ENCODE data around the gene ACTR1B.

Gene ACTR1B

DNA sequence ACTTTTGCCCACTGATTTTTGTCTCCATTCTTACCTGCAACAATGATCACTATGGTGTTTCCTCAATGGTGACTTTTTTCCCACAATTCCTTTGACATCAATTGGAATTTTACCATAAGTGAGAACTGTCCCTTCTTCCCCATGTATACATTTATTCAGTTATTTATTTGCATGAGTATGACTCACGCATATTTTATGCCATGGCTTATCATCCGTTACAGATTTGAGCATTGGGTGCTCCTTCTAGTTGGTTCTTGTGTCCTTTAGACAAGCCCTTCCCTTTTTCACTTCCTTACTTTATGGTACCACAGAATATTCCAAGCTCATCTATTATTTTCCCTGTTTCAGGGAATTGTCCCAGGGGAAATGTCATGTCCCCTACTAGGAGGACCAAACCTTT is 10.4 kb downstream of the ACTR1B start:
- no peak for DNase-seq
- Histone ChIP-seq H2AFZ (ENCODE audit: low read depth, low read length) (no peak overlapping the region), H4K20me1 (ENCODE audit: insufficient read depth, low read length) (peaks cover 11% of the 10 kb centered on the region; the same call in 1 of the 2 replicates), H3K4me1 (ENCODE audit: insufficient read depth, low read length) (no peaks in the 10 kb centered on the region), H3K9ac (ENCODE audit: low read depth, low read length) (no peak overlapping the region), H3K4me3 (ENCODE audit: low read depth in 1 of 2, low read length in 2 of 2) (no peak overlapping the region), H3K79me2 (ENCODE audit: insufficient read depth, low read length) (no peaks in the 10 kb centered on the region), H3K36me3 (ENCODE audit: insufficient read depth, low read length) (peaks cover 50% of the 10 kb centered on the region), H3K4me2 (ENCODE audit: insufficient read depth, low read length) (no peak overlapping the region), H3K9me3 (ENCODE audit: insufficient read depth, low read length, severe bottlenecking) (no peaks in the 10 kb centered on the region), H3K27ac (ENCODE audit: low read length) (no peak overlapping the region), H3K27me3 (ENCODE audit: insufficient read depth, low read length, poor library complexity) (no peaks in the 10 kb centered on the region)
- TF ChIP-seq, protein P1, sequence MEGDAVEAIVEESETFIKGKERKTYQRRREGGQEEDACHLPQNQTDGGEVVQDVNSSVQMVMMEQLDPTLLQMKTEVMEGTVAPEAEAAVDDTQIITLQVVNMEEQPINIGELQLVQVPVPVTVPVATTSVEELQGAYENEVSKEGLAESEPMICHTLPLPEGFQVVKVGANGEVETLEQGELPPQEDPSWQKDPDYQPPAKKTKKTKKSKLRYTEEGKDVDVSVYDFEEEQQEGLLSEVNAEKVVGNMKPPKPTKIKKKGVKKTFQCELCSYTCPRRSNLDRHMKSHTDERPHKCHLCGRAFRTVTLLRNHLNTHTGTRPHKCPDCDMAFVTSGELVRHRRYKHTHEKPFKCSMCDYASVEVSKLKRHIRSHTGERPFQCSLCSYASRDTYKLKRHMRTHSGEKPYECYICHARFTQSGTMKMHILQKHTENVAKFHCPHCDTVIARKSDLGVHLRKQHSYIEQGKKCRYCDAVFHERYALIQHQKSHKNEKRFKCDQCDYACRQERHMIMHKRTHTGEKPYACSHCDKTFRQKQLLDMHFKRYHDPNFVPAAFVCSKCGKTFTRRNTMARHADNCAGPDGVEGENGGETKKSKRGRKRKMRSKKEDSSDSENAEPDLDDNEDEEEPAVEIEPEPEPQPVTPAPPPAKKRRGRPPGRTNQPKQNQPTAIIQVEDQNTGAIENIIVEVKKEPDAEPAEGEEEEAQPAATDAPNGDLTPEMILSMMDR (IDR thresholded peaks at IDR 0.05; ENCODE audit: borderline replicate concordance, extremely low read depth, low read length, poor library complexity, severe bottlenecking) = no peak
- no peak for TF ChIP-seq EZH2 (IDR thresholded peaks at IDR 0.05; ENCODE audit: borderline replicate concordance, low read depth, low read length, severe bottlenecking)
- ATAC-seq (ENCODE audit: insufficient read depth, low read depth) = no peak

DNA sequence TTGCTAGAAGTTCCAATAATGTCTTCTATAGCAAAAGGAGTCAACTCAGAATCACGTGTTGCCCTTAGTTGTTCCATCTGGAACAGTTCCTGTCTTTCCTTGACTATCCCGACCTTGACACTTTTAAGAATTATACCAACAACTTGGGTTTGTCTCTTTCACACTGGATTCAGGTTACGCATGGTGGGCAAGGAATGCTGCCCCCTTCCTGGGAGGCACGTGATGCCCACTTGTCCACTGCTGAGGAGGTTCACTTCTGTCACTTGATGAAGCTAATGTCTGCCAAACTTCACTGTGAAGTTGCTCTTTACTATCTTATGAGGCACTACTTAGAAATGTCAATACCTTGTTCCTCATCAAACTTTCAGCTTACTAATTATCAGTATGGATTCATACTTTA is 12.7 kb downstream of the ACTR1B start:
- H3K27ac ChIP-seq (ENCODE audit: low read length) = no peak overlapping the region
- H4K20me1 ChIP-seq (ENCODE audit: insufficient read depth, low read length) = peaks cover 6% of the 10 kb centered on the region
- peaks cover 17% of the 10 kb centered on the region for H3K79me2 ChIP-seq (ENCODE audit: insufficient read depth, low read length)
- H3K9ac ChIP-seq (ENCODE audit: low read depth, low read length) = no peak overlapping the region
- no peaks in the 10 kb centered on the region for H3K9me3 ChIP-seq (ENCODE audit: insufficient read depth, low read length, severe bottlenecking)
- peaks cover 44% of the 10 kb centered on the region for H3K36me3 ChIP-seq (ENCODE audit: insufficient read depth, low read length)
- H3K4me3 ChIP-seq (ENCODE audit: low read depth in 1 of 2, low read length in 2 of 2) = no peak overlapping the region
- no peak overlapping the region for H2AFZ ChIP-seq (ENCODE audit: low read depth, low read length)
- ATAC-seq (ENCODE audit: insufficient read depth, low read depth) = no peak
- peaks cover 17% of the 10 kb centered on the region for H3K4me1 ChIP-seq (ENCODE audit: insufficient read depth, low read length)
- H3K4me2 ChIP-seq (ENCODE audit: insufficient read depth, low read length) = no peak overlapping the region
- DNase-seq = no peak
- H3K27me3 ChIP-seq (ENCODE audit: insufficient read depth, low read length, poor library complexity) = no peaks in the 10 kb centered on the region
- TF ChIP-seq, protein P1 (IDR thresholded peaks at IDR 0.05; ENCODE audit: borderline replicate concordance, extremely low read depth, low read length, poor library complexity, severe bottlenecking) = no peak
- no peak for TF ChIP-seq EZH2 (IDR thresholded peaks at IDR 0.05; ENCODE audit: borderline replicate concordance, low read depth, low read length, severe bottlenecking)

DNA sequence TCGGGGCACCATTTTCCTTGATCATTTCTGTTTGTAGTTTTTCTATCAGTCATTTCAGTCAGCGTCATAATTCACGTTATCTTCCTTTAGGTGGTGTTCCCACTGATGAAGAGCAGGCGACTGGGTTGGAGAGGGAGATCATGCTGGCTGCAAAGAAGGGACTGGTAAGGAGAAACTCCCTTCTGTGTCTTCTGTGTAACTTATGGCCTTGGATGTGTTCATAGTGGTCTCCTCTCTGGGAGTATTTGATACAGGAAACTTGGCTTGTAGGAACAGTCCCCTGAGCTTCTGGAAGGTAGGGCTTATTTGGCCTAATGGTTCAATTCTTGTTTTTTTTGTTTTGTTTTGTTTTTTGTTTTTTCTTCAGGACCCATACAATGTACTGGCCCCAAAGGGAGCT is 16.9 kb downstream of the ACTR1B start:
- no peak for TF ChIP-seq EZH2 (IDR thresholded peaks at IDR 0.05; ENCODE audit: borderline replicate concordance, low read depth, low read length, severe bottlenecking)
- TF ChIP-seq, protein P1 (IDR thresholded peaks at IDR 0.05; ENCODE audit: borderline replicate concordance, extremely low read depth, low read length, poor library complexity, severe bottlenecking) = no peak
- no peak for DNase-seq
- H3K4me2 ChIP-seq (ENCODE audit: insufficient read depth, low read length) = peak overlapping the region; percentile 75
- no peaks in the 10 kb centered on the region for H3K9me3 ChIP-seq (ENCODE audit: insufficient read depth, low read length, severe bottlenecking)
- peaks cover 27% of the 10 kb centered on the region for H3K4me1 ChIP-seq (ENCODE audit: insufficient read depth, low read length)
- peaks cover 4% of the 10 kb centered on the region; the same call in 1 of the 2 replicates for H4K20me1 ChIP-seq (ENCODE audit: insufficient read depth, low read length)
- H3K27ac ChIP-seq (ENCODE audit: low read length) = no peak overlapping the region
- H2AFZ ChIP-seq (ENCODE audit: low read depth, low read length) = no peak overlapping the region
- H3K9ac ChIP-seq (ENCODE audit: low read depth, low read length) = peak overlapping the region; percentile 89
- peak overlapping the region; percentile 71 to 83; a peak in 3 of 4 replicates for H3K4me3 ChIP-seq (ENCODE audit: low read depth in 1 of 2, low read length in 2 of 2)
- peaks cover 23% of the 10 kb centered on the region for H3K79me2 ChIP-seq (ENCODE audit: insufficient read depth, low read length)
- no peak for ATAC-seq (ENCODE audit: insufficient read depth, low read depth)
- peaks cover 32% of the 10 kb centered on the region for H3K36me3 ChIP-seq (ENCODE audit: insufficient read depth, low read length)
- no peaks in the 10 kb centered on the region for H3K27me3 ChIP-seq (ENCODE audit: insufficient read depth, low read length, poor library complexity)

All from DND-41 (cell line).